A673 (cell line): ENCODE data around the gene LRSAM1. TPM values are rescaled to one million over a fixed set of nuclear protein-coding genes. Genes with fewer than 3 reads are reported as not detected.

Source experiments
- BruUV-seq: library from RNA; stranded (reverse); fragments of 400-500 nt; replicated peaks from 2 replicates; lab custom pipeline; 2021; lab: Mats Ljungman, UMichigan
- CTCF ChIA-PET: fragments of 300-600 bp; sonication (Branson Sonifier 250); formaldehyde crosslinking; loops from one replicate; lab custom pipeline; 2022; ENCODE audit warnings: antibody characterized with exemption; lab: Charles Lee
- POLR2A ChIA-PET: fragments of 300-600 bp; sonication (Branson Sonifier 250); formaldehyde crosslinking; loops from one replicate; lab custom pipeline; 2022; ENCODE audit warnings: antibody characterized with exemption; ENCODE audit not compliant: low non-redundant PET; lab: Charles Lee
- DNase-seq: peaks from one replicate; pipeline ENCODE4 v3.0.0-alpha.2; 2015; ENCODE audit warnings: low spot score
- H3K27ac ChIP-seq: fragments of 200-600 bp; sonication (generic); 2 replicates; pipeline ENCODE4 v1.5.1; 2016; ENCODE audit warnings: mixed run types, low read depth, mild to moderate bottlenecking, mixed read lengths, antibody characterized with exemption, low read length; ENCODE audit not compliant: poor library complexity, severe bottlenecking
- H3K27me3 ChIP-seq: fragments of 200-600 bp; sonication (generic); replicated peaks from 2 replicates; pipeline ENCODE4 v1.6.1; 2017; ENCODE audit warnings: mixed run types, low read depth, mild to moderate bottlenecking, mixed read lengths, antibody characterized with exemption, low read length; ENCODE audit not compliant: insufficient read depth, poor library complexity
- H3K36me3 ChIP-seq: fragments of 200-600 bp; sonication (generic); 2 replicates; pipeline ENCODE4 v1.6.1; 2016; ENCODE audit warnings: mixed run types, mild to moderate bottlenecking, mixed read lengths, antibody characterized with exemption, low read length; ENCODE audit not compliant: insufficient read depth, poor library complexity, severe bottlenecking
- H3K4me1 ChIP-seq: fragments of 200-600 bp; sonication (generic); 2 replicates; pipeline ENCODE4 v1.6.1; 2017; ENCODE audit warnings: mixed run types, mild to moderate bottlenecking, mixed read lengths, antibody characterized with exemption, low read length; ENCODE audit not compliant: insufficient read depth, poor library complexity, severe bottlenecking
- H3K4me3 ChIP-seq: fragments of 200-600 bp; sonication (generic); 2 replicates; pipeline ENCODE4 v1.5.1; 2016; ENCODE audit warnings: low read depth, mixed run types, mild to moderate bottlenecking, mixed read lengths, low read length; ENCODE audit not compliant: poor library complexity, severe bottlenecking
- H3K9me3 ChIP-seq: fragments of 200-600 bp; sonication (generic); 2 replicates; pipeline ENCODE4 v1.6.1; 2016; ENCODE audit warnings: mixed run types, low read depth, mild to moderate bottlenecking, mixed read lengths, antibody characterized with exemption, low read length; ENCODE audit not compliant: poor library complexity, severe bottlenecking
- CTCF ChIP-seq: fragments of 300-800, 200-600 bp; sonication (generic); conservative IDR thresholded peaks from 2 replicates; pipeline ENCODE4 v1.5.1; 2017; ENCODE audit warnings: low read depth, mild to moderate bottlenecking, antibody characterized with exemption, low read length, moderate library complexity, mixed read lengths
- EZH2 ChIP-seq: fragments of 200-600 bp; sonication (generic); IDR thresholded peaks from 2 replicates; pipeline ENCODE4 v1.6.1; 2017; ENCODE audit warnings: borderline replicate concordance, low read depth, mild to moderate bottlenecking, mixed read lengths, antibody characterized with exemption, low read length; ENCODE audit not compliant: poor library complexity, severe bottlenecking
- intact Hi-C: fragments of 100-400 bp; cut with micrococcal nuclease; formaldehyde crosslinking; loops from one replicate; pipeline ENCODE4 v1.10.0; 2022; ENCODE audit not compliant: unreplicated experiment
- total RNA-seq: library from RNA; stranded (reverse); gene quantifications from 2 replicates; pipeline ENCODE4 v1.2.3, GENCODE V29; 2021

Gene LRSAM1
- total RNA-seq, 1 experiment from 2014 or later: 15.8 TPM

- no peak overlapping the region for H3K4me3 ChIP-seq
- H3K9me3 ChIP-seq: no peaks in the 10 kb centered on the region
- intact Hi-C loops: no loop called here
- DNase-seq: no peak
- peaks cover 29% of the 10 kb centered on the region for H3K36me3 ChIP-seq
- no peak for TF ChIP-seq EZH2
- TF ChIP-seq CTCF: no peak
- POLR2A ChIA-PET: no interaction called here
- no peaks in the 10 kb centered on the region for H3K27me3 ChIP-seq
- H3K27ac ChIP-seq: no peak overlapping the region
- CTCF ChIA-PET: no interaction called here
- H3K4me1 ChIP-seq: peaks cover 5% of the 10 kb centered on the region
- BruUV-seq: no TSS peak
Observed at GRCh38 chr9:127428348-127428747, 23.0 kb upstream of the LRSAM1 start.

GRCh38 chr9:127430415-127430814 lies 20.9 kb upstream of the LRSAM1 start:
- H3K36me3 ChIP-seq: peaks cover 47% of the 10 kb centered on the region
- CTCF ChIA-PET: no interaction called here
- BruUV-seq: no TSS peak
- intact Hi-C loops: no loop called here
- H3K4me3 ChIP-seq: no peak overlapping the region
- no peak for DNase-seq
- H3K4me1 ChIP-seq: no peaks in the 10 kb centered on the region
- POLR2A ChIA-PET: no interaction called here
- H3K27me3 ChIP-seq: no peaks in the 10 kb centered on the region
- no peaks in the 10 kb centered on the region for H3K9me3 ChIP-seq
- TF ChIP-seq CTCF (no peak), EZH2 (no peak)
- no peak overlapping the region for H3K27ac ChIP-seq

- no TSS peak for BruUV-seq
- DNase-seq: no peak
- Histone ChIP-seq H3K9me3 (no peaks in the 10 kb centered on the region), H3K27ac (no peak overlapping the region), H3K27me3 (no peaks in the 10 kb centered on the region), H3K36me3 (peaks cover 67% of the 10 kb centered on the region), H3K4me3 (no peak overlapping the region), H3K4me1 (no peaks in the 10 kb centered on the region)
- intact Hi-C loops: no loop called here
- ChIA-PET POLR2A (interaction anchor here (0.7 kb wide), 1 partner anchor 10 kb away, joined by 8 read pairs; no protein-coding TSS in a partner anchor), CTCF (no interaction called here)
- TF ChIP-seq EZH2 (no peak), CTCF (no peak)
Observed at GRCh38 chr9:127437497-127438264, 13.6 kb upstream of the LRSAM1 start.
